ENCODE data around the gene FRMPD2.
"Not testable (repeated sequence)": the region's sequence is repeated elsewhere in the genome, so short reads cannot be mapped to it uniquely, and the experiment has no call there.

Gene FRMPD2

GRCh38 chr10:48206482-48207250 lies 67.8 kb downstream of the FRMPD2 start:
- in situ Hi-C loops (cut with MboI; ENCODE audit: low sequenced_read_pairs): no loop called here

- in situ Hi-C loops (cut with MboI; ENCODE audit: low sequenced_read_pairs): no loop called here
These were observed 68.6 kb downstream of the FRMPD2 start for GRCh38 chr10:48205918-48206317.

- in situ Hi-C loops (cut with MboI; ENCODE audit: low sequenced_read_pairs): no loop called here
These were observed 74.7 kb downstream of the FRMPD2 start for GRCh38 chr10:48199580-48200377.

GRCh38 chr10:48197236-48197899 lies 77.1 kb downstream of the FRMPD2 start:
- in situ Hi-C loops (cut with MboI; ENCODE audit: low sequenced_read_pairs): no loop called here

- in situ Hi-C loops (cut with MboI; ENCODE audit: low sequenced_read_pairs): no loop called here
These were observed 78.7 kb downstream of the FRMPD2 start for GRCh38 chr10:48195803-48196202.

- in situ Hi-C loops (cut with MboI; ENCODE audit: low sequenced_read_pairs): no loop called here
These were observed 79.7 kb downstream of the FRMPD2 start for GRCh38 chr10:48194830-48195229.

GRCh38 chr10:48193556-48193955 lies 80.9 kb downstream of the FRMPD2 start:
- in situ Hi-C loops (cut with MboI; ENCODE audit: low sequenced_read_pairs): no loop called here

GRCh38 chr10:48192881-48193450 lies 81.5 kb downstream of the FRMPD2 start:
- in situ Hi-C loops (cut with MboI; ENCODE audit: low sequenced_read_pairs): no loop called here

- in situ Hi-C loops (cut with MboI; ENCODE audit: low sequenced_read_pairs): no loop called here
These were observed 86.6 kb downstream of the FRMPD2 start for GRCh38 chr10:48187713-48188485.

- in situ Hi-C loops (cut with MboI; ENCODE audit: low sequenced_read_pairs): no loop called here
These were observed 87.4 kb downstream of the FRMPD2 start for GRCh38 chr10:48187126-48187525.

GRCh38 chr10:48186264-48186804 lies 88.2 kb downstream of the FRMPD2 start:
- in situ Hi-C loops (cut with MboI; ENCODE audit: low sequenced_read_pairs): not testable (repeated sequence)

GRCh38 chr10:48184224-48184623 lies 90.3 kb downstream of the FRMPD2 start:
- in situ Hi-C loops (cut with MboI; ENCODE audit: low sequenced_read_pairs): no loop called here

- in situ Hi-C loops (cut with MboI; ENCODE audit: low sequenced_read_pairs): not testable (repeated sequence)
These were observed 101.8 kb downstream of the FRMPD2 start for GRCh38 chr10:48172715-48173114.

- in situ Hi-C loops (cut with MboI; ENCODE audit: low sequenced_read_pairs): not testable (repeated sequence)
These were observed 113.8 kb downstream of the FRMPD2 start for GRCh38 chr10:48160670-48161069.

GRCh38 chr10:48160163-48160562 lies 114.3 kb downstream of the FRMPD2 start:
- in situ Hi-C loops (cut with MboI; ENCODE audit: low sequenced_read_pairs): not testable (repeated sequence)

- in situ Hi-C loops (cut with MboI; ENCODE audit: low sequenced_read_pairs): not testable (repeated sequence)
These were observed 120.0 kb downstream of the FRMPD2 start for GRCh38 chr10:48154211-48155140.

GRCh38 chr10:48147643-48148042 lies 126.9 kb downstream of the FRMPD2 start:
- in situ Hi-C loops (cut with MboI; ENCODE audit: low sequenced_read_pairs): not testable (repeated sequence)

GRCh38 chr10:48143721-48144642 lies 130.5 kb downstream of the FRMPD2 start:
- in situ Hi-C loops (cut with MboI; ENCODE audit: low sequenced_read_pairs): not testable (repeated sequence)

Data from hTERT RPE-1 (cell line).